Ascending aorta (tissue), 2 donors: Measurements from ENCODE around the gene GPX7. TPM values are rescaled to one million over a fixed set of nuclear protein-coding genes. Genes with fewer than 3 reads are reported as not detected.
"Not testable (repeated sequence)": the region's sequence is repeated elsewhere in the genome, so short reads cannot be mapped to it uniquely, and the experiment has no call there.

Source experiments
- DNase-seq, 2 donors: peaks; one replicate each; pipeline ENCODE4 v3.0.0-alpha.2; 2019; ENCODE audit warnings: low spot score in 2 of 2
- H3K27ac ChIP-seq, 2 donors: fragments of 200-600 bp; sonication (generic); one replicate each; pipeline ENCODE4 v1.5.1; 2016 to 2017; ENCODE audit warnings: mild to moderate bottlenecking in 1 of 2
- H3K27me3 ChIP-seq: fragments of 200-600 bp; sonication (generic); one replicate; pipeline ENCODE4 v1.5.1; 2017
- H3K36me3 ChIP-seq, 2 donors: fragments of 200-600 bp; sonication (generic); one replicate each; pipeline ENCODE4 v1.5.1; 2016
- H3K4me1 ChIP-seq, 2 donors: fragments of 200-600 bp; sonication (generic); one replicate each; pipeline ENCODE4 v1.5.1; 2016 to 2017; ENCODE audit warnings: mild to moderate bottlenecking in 1 of 2
- H3K4me3 ChIP-seq, 2 donors: fragments of 200-600 bp; sonication (generic); one replicate each; pipeline ENCODE4 v1.5.1; 2016 to 2017; ENCODE audit warnings: mild to moderate bottlenecking in 1 of 2
- H3K9me3 ChIP-seq, 2 donors: fragments of 200-600 bp; sonication (generic); one replicate each; pipeline ENCODE4 v1.5.1; 2016
- CTCF ChIP-seq, 3 experiments: fragments of 200-600 bp in 2 of 3; fragments of 450-650 bp in 1 of 3; sonication (generic) in 2 of 3; IDR thresholded peaks; one replicate each; pipeline ENCODE4 v1.5.1; 2016 to 2019; ENCODE audit warnings: antibody characterized with exemption in 3 of 3, mild to moderate bottlenecking in 1 of 3, moderate library complexity in 1 of 3
- intact Hi-C: fragments of 100-400 bp; cut with DNase I; formaldehyde crosslinking; loops from one replicate; pipeline ENCODE4 v1.15.1; 2023
- total RNA-seq: library from RNA; depleted of rRNA; stranded (reverse); fragments of >200 nt; gene quantifications from one replicate; pipeline ENCODE4 v1.1.0, GENCODE V29; 2016

The GPX7 gene
- total RNA-seq, 1 donor from 2014 or later: 6.3 TPM

- Histone ChIP-seq H3K36me3 (no peaks in the 10 kb centered on the region), H3K27me3 (no peaks in the 10 kb centered on the region), H3K4me3 (no peak overlapping the region), H3K27ac (no peak overlapping the region), H3K9me3 (no peaks in the 10 kb centered on the region), H3K4me1 (no peaks in the 10 kb centered on the region)
- intact Hi-C loops: no loop called here
- DNase-seq: no peak
- TF ChIP-seq CTCF (IDR thresholded peaks at IDR 0.05): no peak
Observed at GRCh38 chr1:52576074-52576473, 26.1 kb upstream of the GPX7 start.

GRCh38 chr1:52578066-52578465 is 24.1 kb upstream of the GPX7 start:
- H3K4me1 ChIP-seq, H3K27ac ChIP-seq, H3K4me3 ChIP-seq, DNase-seq, intact Hi-C loops, H3K27me3 ChIP-seq, H3K36me3 ChIP-seq, H3K9me3 ChIP-seq: not testable (repeated sequence)

- TF ChIP-seq CTCF (IDR thresholded peaks at IDR 0.05): no peak
- Histone ChIP-seq H3K4me1 (no peaks in the 10 kb centered on the region), H3K27ac (no peak overlapping the region), H3K36me3 (no peaks in the 10 kb centered on the region), H3K4me3 (no peak overlapping the region), H3K9me3 (no peaks in the 10 kb centered on the region), H3K27me3 (no peaks in the 10 kb centered on the region)
- intact Hi-C loops: no loop called here
- DNase-seq: no peak
Observed at GRCh38 chr1:52579415-52579814, 22.8 kb upstream of the GPX7 start.

GRCh38 chr1:52580283-52580682 is 21.9 kb upstream of the GPX7 start:
- no peak for DNase-seq
- H3K4me1 ChIP-seq: no peaks in the 10 kb centered on the region
- no peaks in the 10 kb centered on the region for H3K9me3 ChIP-seq
- no peaks in the 10 kb centered on the region for H3K27me3 ChIP-seq
- H3K27ac ChIP-seq: no peak overlapping the region
- no peak for TF ChIP-seq CTCF (IDR thresholded peaks at IDR 0.05)
- H3K36me3 ChIP-seq: no peaks in the 10 kb centered on the region
- H3K4me3 ChIP-seq: no peak overlapping the region
- intact Hi-C loops: no loop called here

- DNase-seq: no peak
- intact Hi-C loops: no loop called here
- H3K4me1 ChIP-seq: no peaks in the 10 kb centered on the region
Observed at GRCh38 chr1:52582116-52582696, 20.0 kb upstream of the GPX7 start.

GRCh38 chr1:52585474-52585873 is 16.7 kb upstream of the GPX7 start:
- no peaks in the 10 kb centered on the region for H3K9me3 ChIP-seq

More at GRCh38 chr1:52582116-52582696, 20.0 kb upstream of the GPX7 start:
- no peaks in the 10 kb centered on the region for H3K9me3 ChIP-seq
- no peak overlapping the region for H3K4me3 ChIP-seq
- H3K36me3 ChIP-seq: no peaks in the 10 kb centered on the region
- no peak for TF ChIP-seq CTCF (IDR thresholded peaks at IDR 0.05)
- H3K27me3 ChIP-seq: no peaks in the 10 kb centered on the region
- H3K27ac ChIP-seq: no peak overlapping the region

More at GRCh38 chr1:52585474-52585873, 16.7 kb upstream of the GPX7 start:
- intact Hi-C loops: no loop called here
- no peak for DNase-seq
- Histone ChIP-seq H3K36me3 (no peaks in the 10 kb centered on the region), H3K4me1 (no peaks in the 10 kb centered on the region), H3K27ac (no peak overlapping the region), H3K27me3 (no peaks in the 10 kb centered on the region), H3K4me3 (no peak overlapping the region)
- TF ChIP-seq CTCF (IDR thresholded peaks at IDR 0.05): no peak
